Stimulated activated naive CD8-positive, alpha-beta T cell treated with anti-CD3 and anti-CD28 coated beads, Interleukin-15, Interleukin-2, amounts not matched to agents 100 U/mL and 50 U/mL, for 24 hours (primary cell): ENCODE data around the gene MAPRE3.

Experiments used
- ATAC-seq: fragments of 150-1000 bp; cut with Tn5 transposase; one replicate; pipeline ENCODE4 v1.10.0; 2021
- DNase-seq: peaks from one replicate; pipeline ENCODE4 v3.0.0; 2021

Gene MAPRE3

DNA sequence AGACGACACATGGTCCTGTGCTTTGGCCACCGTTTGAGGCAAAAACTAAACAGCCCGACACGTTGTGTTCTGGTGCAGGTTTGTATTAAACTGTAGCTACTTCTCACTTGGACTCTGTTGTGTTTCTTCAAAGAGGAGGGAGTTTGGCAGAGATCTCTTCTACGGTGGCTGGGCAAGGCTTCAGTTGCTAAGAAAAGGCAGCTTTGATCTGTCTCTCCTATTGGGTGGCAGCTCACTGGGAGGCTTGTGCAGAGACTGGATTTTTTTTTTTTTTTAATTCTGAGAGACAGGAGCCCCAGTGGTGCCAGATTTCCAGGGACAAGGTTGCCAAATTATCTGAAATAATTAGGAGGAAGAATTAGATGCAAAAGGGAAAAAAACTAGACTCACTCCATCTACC is 20.2 kb upstream of the MAPRE3 start:
- no peak for ATAC-seq
- DNase-seq: no peak

DNA sequence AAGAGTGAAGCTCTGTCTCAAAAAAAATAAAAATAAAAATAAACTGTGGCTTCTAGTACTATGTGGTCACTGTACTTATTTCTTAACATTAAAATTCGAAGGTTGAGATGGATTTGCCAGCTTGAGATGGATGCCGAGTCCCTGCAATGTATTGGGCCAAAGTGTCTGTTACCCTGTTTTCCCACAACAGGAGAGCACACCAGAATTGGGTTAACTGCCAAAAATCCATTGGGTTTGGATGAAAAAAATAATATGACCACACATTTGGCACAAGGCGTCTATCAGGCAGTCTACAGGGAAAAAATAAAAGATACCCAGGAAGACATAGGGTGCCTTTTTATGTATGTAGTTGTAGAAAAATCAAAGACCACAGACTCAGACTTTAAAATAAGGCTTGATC is 19.2 kb upstream of the MAPRE3 start:
- ATAC-seq (no peak), DNase-seq (no peak)

DNA sequence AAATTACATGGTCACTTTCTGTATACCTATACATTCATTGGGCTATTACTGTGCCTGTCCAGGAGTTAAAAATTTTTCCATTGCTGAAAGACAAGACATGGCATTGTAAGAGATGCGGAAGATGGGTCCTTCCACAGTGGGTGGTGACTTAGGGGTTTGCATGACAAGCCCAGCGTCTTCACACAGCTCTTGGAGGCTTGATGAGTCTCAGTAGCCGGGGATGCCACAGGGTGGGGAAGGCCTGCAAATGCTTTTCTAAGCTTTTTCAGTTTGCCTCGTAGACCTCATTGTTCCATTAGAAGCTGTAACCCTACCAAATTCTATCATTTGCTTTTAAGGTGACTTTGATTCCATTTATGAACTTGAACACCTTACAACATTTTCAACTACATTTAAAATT is 18.1 kb upstream of the MAPRE3 start:
- DNase-seq (no peak), ATAC-seq (no peak)

GRCh38 chr2:26954135-26954534 is 16.3 kb upstream of the MAPRE3 start:
- no peak for DNase-seq
- no peak for ATAC-seq

DNA sequence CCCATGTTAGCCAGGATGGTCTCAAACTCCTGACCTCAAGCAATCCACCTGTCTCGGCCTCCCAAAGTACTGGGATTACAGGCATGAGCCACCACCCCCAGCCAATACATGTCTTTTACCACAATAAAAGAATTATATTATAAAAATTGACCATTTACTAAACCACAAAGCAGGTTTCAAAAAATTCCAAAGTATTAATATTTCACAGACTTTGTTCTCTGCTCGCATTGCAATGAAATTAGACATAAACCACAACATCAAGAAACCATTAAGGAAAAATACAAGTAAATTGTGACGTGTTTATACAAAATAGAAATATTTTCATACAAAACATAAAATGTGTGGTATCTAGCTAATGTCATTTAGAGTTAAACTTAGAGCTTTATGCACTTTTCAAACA is 13.4 kb upstream of the MAPRE3 start:
- no peak for DNase-seq
- ATAC-seq: no peak

DNA sequence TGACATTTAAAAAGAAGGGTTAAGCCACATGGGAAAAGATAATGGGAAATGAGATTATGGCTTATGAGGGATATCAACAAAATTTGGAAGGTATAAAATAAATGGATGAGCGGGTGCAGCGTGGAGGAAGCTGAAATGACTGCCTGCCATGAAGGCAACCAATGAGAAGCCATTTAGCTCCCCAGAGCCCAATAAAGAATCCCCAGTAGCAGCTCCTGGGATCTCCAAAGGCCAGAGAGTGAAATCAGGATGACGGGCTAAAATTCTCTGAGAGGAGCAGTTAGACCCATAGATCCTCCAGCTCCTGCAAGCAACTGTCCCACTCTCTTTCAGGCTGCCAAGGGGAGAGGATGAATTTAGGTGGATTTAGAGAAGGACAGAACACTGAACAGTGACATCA is 12.9 kb upstream of the MAPRE3 start:
- no peak for ATAC-seq
- no peak for DNase-seq

- no peak for DNase-seq
- ATAC-seq: no peak
Observed at GRCh38 chr2:26959331-26959730, 11.1 kb upstream of the MAPRE3 start.

DNA sequence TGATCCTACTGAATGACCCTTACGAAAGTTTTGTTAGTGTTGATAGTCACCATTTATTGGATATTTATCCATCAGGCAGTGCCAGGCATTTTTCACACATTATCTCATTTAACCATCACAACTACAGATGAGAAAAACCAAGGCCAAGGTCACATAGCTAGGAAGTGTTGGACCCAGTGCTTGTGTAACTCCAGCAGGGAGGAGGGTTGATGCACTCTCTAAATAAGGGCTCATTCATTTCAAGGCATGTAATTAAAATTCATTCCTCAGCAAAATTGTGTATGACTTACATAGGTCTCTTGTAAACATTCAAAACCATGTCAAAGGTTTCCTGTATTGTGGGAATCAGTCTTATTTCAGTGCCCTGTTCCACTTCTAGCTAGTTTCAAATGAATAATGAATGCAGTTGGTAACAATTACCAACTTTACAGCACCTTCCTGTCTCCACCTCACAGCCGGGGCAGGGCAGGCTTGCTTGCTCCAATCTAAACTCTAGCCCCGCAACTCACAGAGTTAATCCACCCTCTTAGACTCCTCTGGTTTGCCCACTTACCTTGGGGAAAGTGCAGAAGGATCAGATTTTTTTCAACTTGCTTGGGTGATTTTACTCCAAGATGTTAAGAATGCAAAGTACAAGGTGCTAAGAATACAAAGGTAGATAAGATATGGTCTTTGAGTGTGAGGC is 5.8 kb upstream of the MAPRE3 start:
- ATAC-seq (no peak), DNase-seq (no peak)

GRCh38 chr2:26968001-26968400 is 2.4 kb upstream of the MAPRE3 start:
- DNase-seq: no peak
- ATAC-seq: no peak

DNA sequence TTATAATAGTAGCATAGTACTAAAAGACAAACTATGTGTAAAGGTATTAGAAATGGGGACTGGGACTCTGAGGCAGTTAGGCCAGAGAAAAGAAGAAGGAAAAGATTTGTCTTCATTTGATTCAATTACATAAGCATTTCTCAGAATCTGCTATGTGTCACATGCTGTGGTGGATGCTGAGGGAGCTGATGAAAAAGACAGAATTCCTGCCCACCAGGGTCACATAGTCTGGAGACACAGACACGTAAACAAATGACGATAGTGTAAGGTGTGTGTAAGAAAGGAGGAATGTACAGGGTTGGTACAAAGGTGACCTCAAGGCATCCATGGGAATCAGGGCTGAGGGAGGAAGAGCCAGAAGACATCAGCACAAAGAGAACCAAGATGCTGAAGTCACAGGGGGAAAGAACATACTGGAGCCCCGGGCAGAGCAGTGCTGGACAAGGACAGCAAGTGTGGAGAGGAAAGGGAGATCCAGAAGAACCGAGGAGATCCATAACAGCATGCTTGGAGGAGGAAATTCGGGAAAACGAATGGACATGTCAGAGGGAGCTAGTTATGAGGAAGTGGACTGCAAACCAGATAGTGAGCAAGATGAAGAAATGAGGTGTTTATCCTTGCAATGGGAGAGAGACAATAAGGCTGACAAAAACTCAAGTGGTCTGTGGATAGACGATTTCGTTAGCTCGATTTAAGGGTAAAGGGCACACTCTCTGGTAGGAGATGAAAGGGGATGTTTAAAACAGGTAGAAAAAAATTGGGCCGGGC is 1.2 kb upstream of the MAPRE3 start:
- DNase-seq (no peak), ATAC-seq (no peak)

GRCh38 chr2:26970928-26971627 is 641 bp downstream of the MAPRE3 start:
- DNase-seq (peak; percentile 9), ATAC-seq (peak; percentile 30)

DNA sequence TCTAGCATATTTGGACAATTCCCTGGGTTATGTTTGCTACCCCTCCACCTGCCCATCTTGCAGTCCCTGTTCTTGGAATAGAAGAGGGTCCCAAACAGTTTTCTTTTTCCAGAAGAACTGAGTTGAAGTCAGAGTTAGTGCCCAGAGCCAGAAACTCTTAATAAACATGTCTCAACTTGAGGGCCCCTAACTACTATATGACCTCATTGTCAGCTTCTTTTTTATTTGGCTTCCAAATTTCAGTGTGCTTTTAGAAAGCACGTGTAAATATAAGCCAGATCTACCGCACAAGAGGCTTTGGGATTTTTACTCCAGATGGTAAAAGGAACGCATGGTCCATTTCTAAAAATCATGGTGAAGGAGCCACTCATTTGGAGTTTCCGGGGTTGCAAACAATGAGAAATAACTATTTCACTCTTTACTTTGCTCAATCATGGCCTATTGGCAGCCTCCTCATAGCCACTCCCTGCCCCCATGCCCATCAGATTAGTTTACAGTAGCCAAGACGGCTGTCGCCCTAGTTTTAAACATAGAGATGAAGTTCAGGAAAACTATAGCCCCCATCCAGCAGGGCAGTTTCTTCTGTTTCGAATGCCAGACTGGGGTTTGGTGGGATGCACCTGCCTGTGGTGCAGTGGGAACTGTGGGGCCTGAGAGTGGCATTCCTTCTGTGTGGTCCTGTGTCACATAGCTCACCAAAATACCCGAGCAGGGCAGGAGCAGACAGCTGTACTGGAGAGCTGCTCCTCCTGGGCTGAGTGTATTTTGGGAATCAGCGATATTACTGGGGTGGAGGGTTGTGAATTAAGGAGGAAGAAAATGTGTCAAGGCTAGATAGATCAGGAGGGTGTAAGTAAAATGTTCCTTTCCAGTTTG is 1.7 kb downstream of the MAPRE3 start:
- ATAC-seq: no peak
- no peak for DNase-seq

DNA sequence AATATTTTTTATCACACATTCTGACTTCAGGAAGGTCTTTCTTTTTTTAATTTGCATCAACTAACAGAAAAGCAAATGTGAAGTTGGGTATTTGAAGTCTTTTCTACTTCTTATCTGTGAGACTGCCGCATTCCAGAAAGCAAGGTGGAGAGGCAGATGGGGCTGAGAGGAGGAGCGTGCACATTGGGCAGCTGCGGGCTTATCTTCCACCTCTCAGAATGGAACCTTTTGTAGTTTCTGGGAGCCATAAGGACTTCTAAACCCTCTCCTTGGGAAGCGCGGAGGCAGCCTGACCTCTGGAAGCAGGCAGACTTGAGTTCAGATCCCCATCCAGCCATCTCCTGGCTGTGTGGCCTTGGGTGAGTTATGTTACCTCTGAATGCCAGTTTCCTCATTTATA is 3.9 kb downstream of the MAPRE3 start:
- ATAC-seq (no peak), DNase-seq (no peak)

DNA sequence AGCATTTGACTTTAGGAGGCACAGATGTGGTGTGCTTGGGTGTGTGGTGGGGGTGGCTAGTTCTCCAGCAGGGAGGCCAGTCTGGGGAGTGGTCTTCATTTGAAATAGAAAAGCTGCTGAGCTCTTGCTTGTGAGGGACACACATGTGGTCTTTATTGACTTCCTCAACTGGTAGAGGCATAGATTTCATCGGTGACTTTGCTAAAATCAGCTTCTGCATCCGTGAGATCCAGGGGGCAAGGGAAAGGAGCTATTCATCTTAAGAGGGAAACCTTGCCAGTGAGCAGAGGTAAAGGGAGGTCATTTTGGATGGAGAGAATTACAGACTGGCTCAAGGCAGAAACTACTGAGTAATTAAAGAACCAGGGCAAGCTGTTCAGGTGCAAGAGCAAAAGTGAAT is 4.7 kb downstream of the MAPRE3 start:
- DNase-seq (no peak), ATAC-seq (no peak)

DNA sequence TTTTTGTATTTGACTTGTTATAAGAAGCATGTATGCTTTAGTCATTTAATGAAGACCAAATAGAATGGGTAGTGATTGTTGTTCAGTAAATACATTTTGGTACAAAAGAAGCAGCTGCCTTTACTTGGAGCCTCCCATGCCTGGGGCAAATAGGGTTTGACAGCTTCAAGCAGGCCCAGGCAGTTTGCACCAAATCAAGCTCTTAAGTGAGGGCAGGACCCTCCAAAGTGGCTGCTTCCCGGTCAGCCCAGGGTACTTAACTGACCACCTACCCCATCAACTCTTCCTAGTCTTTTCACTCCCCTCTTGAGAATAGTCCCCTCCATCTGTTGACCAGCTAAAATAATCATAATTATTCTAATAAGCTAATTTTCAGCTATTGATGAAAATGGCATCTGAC is 5.2 kb downstream of the MAPRE3 start:
- DNase-seq (no peak), ATAC-seq (no peak)

- ATAC-seq (no peak), DNase-seq (no peak)
Observed at GRCh38 chr2:26976237-26976636, 5.8 kb downstream of the MAPRE3 start.

- DNase-seq (no peak), ATAC-seq (no peak)
Observed at GRCh38 chr2:26977012-26977411, 6.6 kb downstream of the MAPRE3 start.

- DNase-seq: no peak
- no peak for ATAC-seq
Observed at GRCh38 chr2:26978061-26978596, 7.7 kb downstream of the MAPRE3 start.

DNA sequence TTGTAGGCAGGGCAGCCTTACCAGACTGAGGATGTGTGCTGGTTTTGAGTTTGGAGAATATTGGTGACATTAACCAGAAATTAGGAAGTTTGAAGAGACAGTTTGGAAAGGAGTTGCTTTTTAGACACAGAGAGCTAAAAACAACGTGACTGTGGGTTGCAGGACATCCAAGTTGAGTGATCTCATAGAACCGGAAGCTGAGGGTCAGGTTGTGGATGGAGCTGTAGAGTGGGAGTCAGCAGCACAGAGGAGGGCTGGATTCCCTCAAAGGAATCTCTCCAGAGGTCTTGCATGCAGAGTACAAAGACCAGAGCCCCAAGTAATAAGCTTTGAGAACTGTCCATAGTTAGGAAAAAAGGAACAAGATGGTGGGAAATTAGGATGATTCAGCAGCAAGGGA is 9.3 kb downstream of the MAPRE3 start:
- no peak for ATAC-seq
- DNase-seq: no peak

DNA sequence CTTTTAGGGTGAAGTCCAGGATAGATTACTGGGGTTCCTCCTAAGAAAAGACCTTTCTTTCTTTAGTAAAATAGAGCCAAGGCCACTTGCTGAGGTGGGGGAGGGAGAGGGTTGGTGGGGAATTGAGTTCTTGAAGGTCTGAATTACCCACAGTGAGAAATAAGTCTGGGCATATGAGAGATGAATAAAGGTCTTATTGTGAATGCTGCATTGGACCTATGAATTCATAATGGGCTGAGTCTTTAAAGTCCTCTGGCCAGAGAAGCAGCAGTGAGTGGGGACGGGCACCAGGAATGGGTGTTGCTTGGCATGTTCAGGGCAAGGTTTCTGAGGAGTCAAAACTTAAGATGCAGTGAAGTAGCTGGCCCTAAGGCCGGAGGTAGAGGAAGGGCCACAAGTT is 10.5 kb downstream of the MAPRE3 start:
- no peak for DNase-seq
- ATAC-seq: no peak

GRCh38 chr2:26982102-26982742 is 11.8 kb downstream of the MAPRE3 start:
- ATAC-seq (peak; percentile 67), DNase-seq (peak; percentile 13)

- ATAC-seq: no peak
- no peak for DNase-seq
Observed at GRCh38 chr2:26983746-26984145, 13.3 kb downstream of the MAPRE3 start.
